CD4-positive, alpha-beta T cell treated with Interleukin-6 at 100 ng/mL for 8 hours (primary cell): ENCODE results near the gene DENND1C.

Experiments
- DNase-seq: peaks from one replicate; pipeline ENCODE4 v3.0.0-alpha.2; 2020; ENCODE audit warnings: mixed read lengths, low spot score

The DENND1C gene, protein sequence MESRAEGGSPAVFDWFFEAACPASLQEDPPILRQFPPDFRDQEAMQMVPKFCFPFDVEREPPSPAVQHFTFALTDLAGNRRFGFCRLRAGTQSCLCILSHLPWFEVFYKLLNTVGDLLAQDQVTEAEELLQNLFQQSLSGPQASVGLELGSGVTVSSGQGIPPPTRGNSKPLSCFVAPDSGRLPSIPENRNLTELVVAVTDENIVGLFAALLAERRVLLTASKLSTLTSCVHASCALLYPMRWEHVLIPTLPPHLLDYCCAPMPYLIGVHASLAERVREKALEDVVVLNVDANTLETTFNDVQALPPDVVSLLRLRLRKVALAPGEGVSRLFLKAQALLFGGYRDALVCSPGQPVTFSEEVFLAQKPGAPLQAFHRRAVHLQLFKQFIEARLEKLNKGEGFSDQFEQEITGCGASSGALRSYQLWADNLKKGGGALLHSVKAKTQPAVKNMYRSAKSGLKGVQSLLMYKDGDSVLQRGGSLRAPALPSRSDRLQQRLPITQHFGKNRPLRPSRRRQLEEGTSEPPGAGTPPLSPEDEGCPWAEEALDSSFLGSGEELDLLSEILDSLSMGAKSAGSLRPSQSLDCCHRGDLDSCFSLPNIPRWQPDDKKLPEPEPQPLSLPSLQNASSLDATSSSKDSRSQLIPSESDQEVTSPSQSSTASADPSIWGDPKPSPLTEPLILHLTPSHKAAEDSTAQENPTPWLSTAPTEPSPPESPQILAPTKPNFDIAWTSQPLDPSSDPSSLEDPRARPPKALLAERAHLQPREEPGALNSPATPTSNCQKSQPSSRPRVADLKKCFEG

DNA sequence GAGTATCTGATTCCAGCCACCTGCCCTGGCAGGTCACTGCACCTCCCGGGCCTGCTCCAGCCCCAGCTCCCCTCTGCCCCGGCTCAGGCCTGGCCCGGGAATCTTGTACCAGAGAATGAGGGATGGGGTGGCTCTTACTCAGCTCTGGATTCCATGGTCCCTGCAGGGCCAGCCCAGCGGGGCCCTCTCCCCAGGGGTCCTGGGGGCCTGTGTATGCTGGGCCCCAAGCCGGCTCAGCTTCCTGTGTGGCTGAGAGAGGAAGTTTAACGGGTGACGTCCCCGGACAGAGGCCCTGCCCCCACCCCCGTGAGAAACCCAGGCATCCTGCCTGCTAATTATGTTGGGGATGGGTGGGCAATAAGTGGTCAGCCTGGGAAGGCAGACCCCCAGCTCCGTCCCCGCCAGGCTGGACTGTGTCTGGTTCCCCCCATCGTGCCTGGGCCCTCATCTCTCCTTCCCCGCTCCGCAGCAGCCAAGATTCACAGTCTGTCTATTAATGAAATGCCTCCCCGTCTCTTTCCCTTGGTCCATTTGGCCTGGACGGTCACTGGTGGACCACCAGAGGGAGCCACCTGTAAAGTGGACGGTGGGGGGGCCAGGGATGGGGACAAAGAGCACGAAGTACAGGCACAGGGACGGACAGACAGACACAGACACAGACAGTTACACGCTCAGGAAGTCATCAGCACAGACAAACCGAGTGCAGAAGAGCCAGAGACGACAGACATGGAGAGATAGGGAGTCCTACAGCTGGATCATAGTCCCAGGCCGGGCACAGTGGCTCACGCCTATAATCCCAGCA, at the start of gene DENND1C:
Gene DENND1C, minus strand, starts transcription at position 247 of the 802 bp plus-strand sequence. Its CDS starts 92 bp downstream, at position 155.
- peak; percentile 75 for DNase-seq

DNA sequence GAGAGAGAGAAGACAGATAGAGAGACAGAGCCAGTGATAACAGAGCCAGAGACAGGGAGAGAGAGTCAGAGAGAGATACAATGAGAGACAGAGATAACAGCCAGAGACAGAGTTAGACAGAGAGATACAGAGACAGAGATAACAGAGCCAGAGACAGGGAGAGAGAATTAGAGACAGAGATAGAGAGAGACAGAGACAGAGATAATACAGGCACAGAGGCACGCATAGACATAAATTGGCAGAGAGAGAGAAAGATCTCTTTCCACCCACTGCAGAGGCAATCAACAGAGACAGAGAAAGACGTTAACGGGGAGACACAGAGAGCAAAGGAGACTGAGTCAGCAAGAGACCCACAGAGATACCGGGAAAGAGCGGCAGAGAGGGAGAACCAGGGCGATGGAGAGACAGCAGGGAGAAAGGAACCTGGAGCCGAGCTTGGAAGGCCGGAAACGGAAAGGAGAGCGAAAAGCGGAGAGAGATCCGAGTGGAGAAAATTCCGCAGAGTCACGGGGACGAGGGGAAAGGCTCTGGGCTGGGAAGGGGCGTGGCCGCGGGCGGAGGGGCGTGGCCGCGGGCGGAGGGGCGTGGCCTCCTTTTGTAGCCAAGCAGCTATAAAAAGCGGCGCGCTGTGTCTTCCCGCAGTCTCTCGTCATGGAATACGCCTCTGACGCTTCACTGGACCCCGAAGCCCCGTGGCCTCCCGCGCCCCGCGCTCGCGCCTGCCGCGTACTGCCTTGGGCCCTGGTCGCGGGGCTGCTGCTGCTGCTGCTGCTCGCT, 49.0 kb upstream of the DENND1C start, which contains the start of gene TNFSF9:
Gene TNFSF9, plus strand, starts transcription at position 641 of the 777 bp plus-strand sequence. Its CDS starts 11 bp downstream, at position 652.
- DNase-seq = peak; percentile 78

DNA sequence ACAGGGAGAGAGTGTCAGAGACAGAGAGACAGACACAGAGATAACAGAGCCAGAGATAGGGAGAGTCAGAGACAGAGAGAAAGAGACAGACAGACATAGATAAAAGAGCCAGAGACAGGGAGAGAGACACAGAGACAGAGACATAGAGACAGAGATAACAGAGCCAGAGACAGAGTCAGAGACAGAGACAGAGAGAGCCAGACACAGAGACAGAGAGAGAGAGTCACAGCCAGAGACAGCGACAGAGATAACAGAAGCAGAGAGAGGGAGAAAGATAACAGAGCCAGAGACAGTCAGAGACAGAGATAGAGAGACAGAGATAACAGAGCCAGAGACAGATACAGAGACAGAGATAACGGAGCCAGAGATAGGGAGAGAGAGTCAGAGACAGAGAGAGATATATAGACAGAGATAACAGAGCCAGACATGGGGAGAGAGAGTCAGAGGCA, 48.4 kb upstream of the DENND1C start:
- DNase-seq = no peak

DNA sequence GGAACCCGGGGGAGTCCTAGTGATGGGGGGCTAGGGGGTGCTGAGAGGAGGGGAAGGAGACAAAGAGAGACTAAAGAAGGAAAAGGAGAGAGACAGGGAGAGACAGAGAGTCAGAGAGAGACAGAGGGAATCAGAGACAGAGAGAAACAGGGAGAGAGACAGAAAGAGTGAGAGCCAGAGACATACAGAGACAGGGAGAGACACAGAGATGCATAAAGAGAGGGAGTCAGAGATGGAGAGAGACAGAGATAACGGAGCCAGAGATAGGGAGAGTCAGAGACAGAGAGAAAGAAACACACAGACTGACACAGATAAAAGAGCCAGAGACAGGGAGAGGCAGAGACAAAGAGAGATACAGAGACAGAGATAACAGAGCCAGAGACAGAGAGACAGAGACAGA, 47.8 kb upstream of the DENND1C start:
- DNase-seq = no peak

DNA sequence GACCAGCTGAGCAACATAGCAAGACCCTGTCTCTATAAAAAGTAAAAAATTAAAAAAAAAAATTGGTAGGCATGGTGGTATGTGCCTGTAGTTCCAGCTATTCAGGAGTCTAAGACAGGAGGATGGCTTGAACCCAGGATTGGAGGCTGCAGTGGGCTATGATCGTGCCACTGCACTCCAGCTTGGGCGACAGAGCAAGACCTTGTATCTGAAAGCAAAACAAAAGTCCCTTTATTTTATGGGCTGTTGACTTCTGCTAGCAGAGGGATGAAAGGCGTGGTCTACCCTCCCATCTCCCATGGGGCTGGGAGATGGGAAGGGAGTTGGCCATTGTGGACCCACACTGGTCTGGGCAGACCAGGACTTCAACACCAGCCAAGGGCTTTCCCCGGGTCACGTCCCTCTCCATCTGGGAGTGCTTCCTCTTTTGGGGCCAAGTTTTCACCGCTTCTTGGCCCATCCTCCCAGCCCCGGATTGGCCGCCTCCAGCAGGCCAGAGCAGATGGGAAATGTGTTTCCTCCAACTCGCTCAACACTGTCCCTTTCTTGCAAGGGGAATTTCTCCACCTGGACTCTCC, 47.0 kb upstream of the DENND1C start:
- no peak for DNase-seq

DNA sequence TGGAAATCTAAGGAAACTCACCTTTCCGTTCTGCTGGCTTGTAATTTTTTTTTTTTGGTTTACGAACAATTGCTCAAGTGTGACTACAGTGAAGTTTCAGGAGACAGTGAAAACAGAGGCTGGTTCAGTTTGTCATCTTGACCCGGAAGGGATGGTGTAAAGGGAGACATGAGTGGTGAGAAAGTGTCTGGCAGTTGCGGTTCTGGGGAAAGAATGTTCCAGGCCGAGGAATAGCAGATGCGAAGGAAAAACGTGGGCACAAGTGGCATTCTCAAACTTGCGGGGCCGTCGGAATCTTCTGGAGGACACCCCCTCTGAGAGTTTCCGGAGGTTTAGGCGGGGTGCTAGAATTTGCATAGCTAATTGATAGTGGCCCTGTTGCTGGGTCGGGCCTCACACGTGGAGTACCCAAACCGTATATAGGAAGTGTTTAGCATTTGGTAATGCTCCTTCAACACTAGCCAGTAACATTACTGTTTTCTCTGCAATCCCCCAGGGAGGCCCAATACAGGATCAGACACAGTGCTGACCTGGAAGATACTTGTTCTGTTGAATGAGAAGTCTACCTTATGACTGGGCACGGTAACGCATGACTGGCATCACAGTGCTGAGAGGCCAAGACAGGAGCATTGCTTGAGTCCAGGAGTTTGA, 46.4 kb upstream of the DENND1C start:
- DNase-seq = no peak

DNA sequence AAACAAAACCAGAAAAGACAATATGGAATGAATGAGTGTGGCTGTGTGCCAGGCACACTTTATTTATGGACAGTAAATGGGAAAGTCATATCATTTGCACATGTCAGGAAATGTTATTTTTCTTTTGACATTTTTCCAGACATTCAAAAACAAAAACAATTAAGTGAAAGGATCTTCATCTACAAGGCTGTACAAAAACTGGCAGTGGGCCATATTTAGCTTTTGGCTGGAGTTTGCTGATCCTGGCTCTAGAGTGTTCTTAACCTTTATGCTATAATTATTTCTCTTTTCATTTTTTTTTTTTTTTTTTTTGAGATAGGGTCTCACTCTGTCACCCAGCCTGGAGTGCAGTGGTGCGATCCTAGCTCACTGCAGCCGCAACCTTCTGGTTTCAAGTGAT, 42.7 kb upstream of the DENND1C start:
- no peak for DNase-seq

DNA sequence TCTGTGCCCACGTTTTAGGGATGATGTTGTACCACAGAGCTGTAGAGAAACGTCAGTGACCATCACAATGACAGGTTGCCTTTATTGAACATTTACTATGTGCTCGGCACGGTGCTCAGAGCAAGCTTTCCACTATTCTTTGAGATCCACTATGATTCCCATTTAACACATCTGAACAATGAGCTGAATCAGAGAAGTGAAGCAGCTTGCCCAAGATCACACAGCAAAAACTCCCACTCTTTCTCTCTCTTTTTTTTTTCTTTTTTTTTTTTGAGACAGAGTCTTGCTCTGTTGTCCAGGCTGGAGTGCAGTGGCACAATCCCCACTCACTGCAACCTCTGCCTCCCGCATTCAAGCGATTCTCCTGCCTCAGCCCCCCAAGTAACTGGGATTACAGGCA, 41.1 kb upstream of the DENND1C start:
- no peak for DNase-seq

DNA sequence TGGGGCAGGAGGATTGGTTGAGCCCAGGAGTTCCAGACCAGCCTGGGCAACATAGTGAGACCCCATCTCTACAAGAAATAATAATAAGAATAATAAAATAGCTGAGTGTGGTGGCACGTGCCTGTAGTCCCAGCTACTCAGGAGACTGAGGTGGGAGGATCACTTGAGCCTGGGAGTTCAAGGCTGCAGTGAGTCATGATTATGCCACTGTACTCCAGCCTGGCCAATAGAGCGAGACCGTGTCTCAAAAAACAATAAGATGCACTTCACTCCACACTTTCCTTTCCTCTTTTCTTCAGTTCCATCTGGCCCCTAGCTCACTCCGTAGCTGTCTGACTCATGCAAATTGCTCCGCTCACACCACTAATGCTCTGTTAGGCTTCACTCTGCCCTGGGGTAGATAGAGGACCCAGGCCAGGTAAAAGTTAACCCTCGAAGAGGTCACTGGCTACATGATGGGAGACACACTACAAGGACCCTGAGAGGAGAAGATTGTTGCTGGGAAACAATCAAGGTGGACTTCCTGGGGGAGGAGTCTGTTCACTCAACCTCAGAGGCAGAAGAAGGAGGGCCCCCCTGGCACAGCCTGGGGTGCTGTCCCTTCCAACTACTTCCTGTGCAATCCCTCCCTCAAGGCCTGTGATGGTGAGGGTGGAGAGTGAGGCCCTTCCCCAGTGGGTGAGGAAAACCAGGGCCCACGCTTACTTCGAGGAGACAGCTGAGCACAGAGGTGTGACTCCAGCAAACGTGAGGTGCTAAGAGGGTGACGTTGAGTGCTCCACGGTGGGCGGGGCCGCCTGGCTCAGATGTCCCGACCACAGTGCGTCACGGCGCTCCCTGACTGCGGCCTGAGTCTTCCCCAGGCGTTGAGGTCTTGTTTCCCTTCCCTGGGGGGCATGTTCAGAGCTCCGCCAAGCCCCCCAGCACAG, 40.4 kb upstream of the DENND1C start:
- peak; percentile 41 for DNase-seq

DNA sequence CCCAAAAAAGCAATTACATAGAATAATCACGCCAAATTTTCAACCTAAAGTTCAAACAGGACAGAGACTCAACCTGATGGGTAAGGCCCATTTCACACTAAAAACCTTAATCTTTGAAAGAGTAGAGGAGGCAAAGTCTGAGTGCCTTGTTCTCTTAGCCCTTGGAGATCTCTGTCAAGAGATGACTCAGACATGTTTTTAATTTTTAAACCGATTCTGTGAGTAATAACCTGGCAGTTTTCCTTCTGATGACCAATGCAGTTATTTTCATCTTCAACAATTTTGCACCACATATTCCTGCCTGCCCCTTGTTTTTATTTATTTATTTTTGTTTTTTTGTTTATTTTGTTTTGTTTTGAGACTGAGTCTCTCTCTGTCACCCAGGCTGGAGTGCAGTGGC, 37.7 kb upstream of the DENND1C start:
- DNase-seq = no peak

DNA sequence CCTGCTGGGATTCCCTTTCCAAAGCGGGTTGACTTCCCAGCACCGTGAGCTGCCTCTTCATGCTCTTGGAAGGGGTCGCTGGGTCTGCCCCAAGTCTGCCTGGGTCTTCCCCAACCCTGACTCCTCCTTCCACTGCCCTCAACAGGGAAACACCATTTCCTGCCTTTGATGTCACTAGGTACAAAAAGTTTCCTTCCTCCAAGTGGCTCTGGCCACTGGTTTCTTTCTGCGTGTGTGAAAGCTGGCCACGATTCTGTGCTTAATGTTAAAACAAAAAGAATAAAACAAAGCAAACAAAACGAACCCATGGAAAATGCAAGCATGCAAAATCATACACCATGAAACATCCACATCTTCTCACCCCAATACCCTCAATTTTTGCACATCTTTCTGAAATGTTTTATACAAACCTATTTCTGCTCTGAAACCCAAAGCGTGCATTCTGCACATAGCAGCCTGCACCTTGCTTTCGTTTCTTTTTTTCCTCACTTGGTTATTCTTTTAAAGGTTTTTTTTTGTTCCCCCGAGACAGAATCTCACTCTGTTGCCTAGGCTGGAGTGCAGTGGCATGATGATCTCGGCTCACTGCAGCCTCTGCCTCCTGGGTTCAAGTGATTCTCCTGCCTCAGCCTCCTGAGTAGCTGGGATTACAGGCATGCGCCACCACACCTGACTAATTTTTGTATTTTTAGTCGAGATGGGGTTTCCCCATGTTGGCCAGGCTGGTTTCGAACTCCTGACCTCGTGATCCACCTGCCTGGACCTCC, 36.7 kb upstream of the DENND1C start:
- no peak for DNase-seq

DNA sequence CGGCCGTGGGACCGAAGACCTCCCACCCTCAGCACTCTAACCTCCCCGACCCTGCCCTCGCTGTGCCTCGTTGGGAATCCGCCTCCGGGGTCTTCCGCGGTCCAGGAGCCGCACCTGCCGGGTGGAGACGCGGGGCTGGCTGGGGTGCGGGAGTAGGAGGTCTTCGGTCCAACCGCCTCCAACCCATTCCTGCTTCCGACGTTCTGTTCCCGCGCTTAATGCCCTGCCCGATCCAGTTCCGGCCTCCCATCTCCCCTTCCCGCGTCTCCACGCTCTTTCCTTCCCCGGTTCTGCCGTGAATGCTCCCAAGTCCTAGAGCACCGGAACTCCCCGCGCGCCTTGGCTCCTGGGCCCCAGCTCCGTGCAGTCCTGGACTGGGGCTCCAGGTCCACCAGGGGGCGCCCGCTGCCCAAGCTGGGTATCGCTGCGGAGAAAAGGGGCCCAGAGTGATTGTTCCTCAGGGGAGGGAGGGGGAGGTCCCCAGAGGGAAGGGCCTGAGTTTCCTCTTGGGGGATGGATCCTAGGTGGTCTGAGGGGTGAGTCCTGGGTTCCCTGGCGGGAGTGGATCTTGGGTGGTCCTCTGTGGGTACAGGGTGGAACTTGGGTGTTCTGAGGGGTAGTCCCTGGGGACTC, 35.2 kb upstream of the DENND1C start:
- DNase-seq = peak; percentile 87

DNA sequence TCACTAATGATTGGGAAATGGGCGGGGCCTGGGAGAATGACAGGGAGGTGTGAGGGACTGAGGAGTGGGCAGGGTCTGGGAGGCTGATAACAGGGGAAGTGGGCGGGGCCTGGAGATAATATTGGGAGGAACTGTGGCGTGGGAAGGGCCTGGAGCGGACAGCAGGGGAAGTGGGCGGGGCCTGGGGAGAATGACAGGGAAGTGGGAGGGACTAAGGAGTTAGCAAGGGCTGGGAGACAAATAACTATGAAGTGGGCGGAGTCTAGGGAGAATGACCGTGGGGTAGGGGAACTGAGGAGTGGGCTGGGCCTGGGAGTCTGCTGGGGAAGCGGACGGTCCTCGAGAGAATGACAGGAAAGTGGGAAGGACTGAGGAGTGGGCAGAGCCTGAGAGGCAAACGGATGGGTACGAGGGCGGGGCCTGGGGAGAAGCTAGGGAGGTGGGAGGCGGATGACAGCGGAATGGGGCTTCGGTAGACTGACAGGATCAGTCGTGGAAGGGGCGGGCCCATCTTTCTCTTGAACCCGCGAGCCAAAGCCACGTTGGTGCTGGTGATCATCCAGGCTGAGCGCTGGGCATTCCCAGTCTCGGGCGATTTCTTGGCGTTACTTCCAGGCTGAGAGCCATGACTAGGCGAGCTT, 34.6 kb upstream of the DENND1C start:
- DNase-seq = peak; percentile 71

DNA sequence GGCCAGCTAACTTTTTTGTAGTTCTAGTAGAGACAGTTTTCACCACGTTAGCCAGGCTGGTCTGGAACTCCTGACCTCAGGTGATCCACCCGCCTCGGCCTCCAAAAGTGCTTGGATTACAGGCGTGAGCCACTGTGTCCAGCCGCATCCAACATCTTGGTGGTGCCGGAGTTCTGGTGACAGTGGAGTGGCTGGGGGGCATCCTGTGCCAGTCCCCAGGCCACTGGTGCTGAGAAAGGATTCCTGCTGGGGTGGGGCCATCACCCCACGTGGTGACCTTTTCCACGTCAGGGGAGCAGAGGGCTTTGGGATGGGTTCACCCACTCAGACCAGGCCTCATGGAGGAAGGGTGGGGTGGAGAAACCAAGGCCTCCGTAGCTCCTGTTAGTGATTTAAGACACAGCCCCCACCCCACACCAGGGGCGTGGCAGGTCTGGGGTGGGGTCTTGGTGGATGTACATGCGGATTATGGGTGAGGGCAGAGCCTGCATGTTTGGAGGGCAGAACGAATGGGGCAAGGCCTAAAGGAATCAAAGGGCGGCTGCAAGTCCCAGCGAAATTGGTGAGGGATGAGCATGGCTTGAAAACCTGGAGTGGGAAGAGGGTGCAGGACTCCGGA, 33.4 kb upstream of the DENND1C start:
- DNase-seq = no peak

DNA sequence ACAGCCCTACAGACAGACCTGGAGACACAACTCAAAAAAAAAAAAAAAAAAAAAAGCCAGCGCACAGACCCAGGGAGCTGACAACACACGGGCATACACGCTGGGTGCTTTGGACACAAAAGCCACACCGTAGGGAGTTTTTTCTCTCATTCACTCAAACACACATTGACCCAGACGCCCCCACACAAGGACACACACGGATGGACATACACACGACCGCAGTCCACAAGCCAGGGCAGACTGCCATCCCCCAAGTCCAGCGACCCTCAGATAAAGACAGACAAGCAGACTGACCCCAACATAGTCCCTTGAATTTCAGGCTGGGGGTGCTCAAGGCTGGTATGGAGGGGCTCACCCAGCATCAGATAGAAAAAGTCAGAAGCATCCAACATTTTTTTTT, 32.5 kb upstream of the DENND1C start:
- no peak for DNase-seq

DNA sequence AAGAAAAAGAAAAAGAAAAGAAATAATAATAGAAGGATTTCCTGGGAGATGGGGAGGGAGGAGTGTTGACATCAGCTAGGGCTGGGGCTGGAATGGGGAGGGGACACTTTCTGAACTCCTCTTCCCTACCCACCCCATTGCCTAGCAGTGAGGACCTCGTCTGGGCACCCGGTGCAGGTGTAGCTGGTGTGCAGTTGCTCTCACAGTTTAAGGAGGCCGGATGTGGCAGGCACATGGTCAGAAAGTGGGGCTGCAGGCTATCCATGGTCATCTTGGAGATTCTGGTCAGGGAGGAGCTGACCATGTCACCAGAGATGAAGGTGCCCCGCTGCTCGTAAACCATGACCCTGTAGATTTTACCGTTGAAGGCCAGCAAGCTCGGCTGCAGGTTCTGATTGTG, 29.0 kb upstream of the DENND1C start:
- DNase-seq = no peak
